Ishikawa (cell line): ENCODE measurements around the gene BAD.
"Not testable (repeated sequence)": the region's sequence is repeated elsewhere in the genome, so short reads cannot be mapped to it uniquely, and the experiment has no call there.

Experiments used
- CEBPB ChIP-seq: IDR thresholded peaks from 2 replicates; pipeline ENCODE4 v1.6.1; 2012
- EP300 ChIP-seq: IDR thresholded peaks from 2 replicates; pipeline ENCODE4 v1.6.1; 2012; ENCODE audit warnings: borderline replicate concordance
- YY1 ChIP-seq: IDR thresholded peaks from 2 replicates; pipeline ENCODE4 v1.6.1; 2012; ENCODE audit warnings: low read depth

DNA sequence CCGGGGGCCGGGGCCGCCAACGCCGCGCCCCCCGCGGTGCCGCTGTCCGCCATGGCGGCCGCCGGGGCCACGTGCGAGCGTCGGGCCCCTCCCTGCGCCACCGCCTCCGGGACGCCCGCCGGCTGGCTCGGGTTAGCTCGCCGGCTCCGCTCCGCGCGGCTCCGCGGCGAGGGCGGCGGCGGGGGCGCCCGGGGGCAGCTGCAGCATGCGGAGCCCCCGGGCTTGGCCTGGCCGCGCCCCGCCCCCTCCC lies 37.9 kb downstream of the BAD start:
- not testable (repeated sequence) for TF ChIP-seq CEBPB, EP300
- peak; percentile 72 for TF ChIP-seq YY1
